Tibial nerve (tissue), 4 donors: ENCODE results near the gene C5.

ENCODE experiments used
- CTCF ChIP-seq, 5 experiments: fragments of 200-600 bp in 3 of 5; fragments of 450-650 bp in 2 of 5; sonication (generic) in 3 of 5; IDR thresholded peaks; one replicate each; pipeline ENCODE4 v1.5.1; 2016 to 2019; ENCODE audit warnings: antibody characterized with exemption in 5 of 5, mild to moderate bottlenecking in 3 of 5, moderate library complexity in 2 of 5
- EP300 ChIP-seq, 2 donors: sonication (generic); formaldehyde crosslinking; IDR thresholded peaks; one replicate each; pipeline ENCODE4 v1.6.1; 2017; ENCODE audit warnings: antibody characterized with exemption in 2 of 2, mild to moderate bottlenecking in 1 of 2

- TF ChIP-seq CTCF (IDR thresholded peaks at IDR 0.05) (no peak), EP300 (IDR thresholded peaks at IDR 0.05) (no peak)
These were observed 25.4 kb upstream of the C5 start for GRCh38 chr9:121075251-121076036.
